PC-9 (cell line): ENCODE data around the gene ATP1B1.

Experiments
- CTCF ChIP-seq: fragments of 200-600 bp; sonication (generic); conservative IDR thresholded peaks from 2 replicates; pipeline ENCODE4 v1.6.1; 2017; ENCODE audit warnings: mixed run types, antibody characterized with exemption, mild to moderate bottlenecking, moderate library complexity
- EZH2 ChIP-seq: fragments of 200-600 bp; sonication (generic); IDR thresholded peaks from 2 replicates; pipeline ENCODE4 v1.8.0; 2017; ENCODE audit warnings: antibody characterized with exemption, low read depth

- TF ChIP-seq EZH2 = no peak
- TF ChIP-seq CTCF = no peak
Observed at GRCh38 chr1:169132512-169133227, 26.2 kb downstream of the ATP1B1 start.
